ENCODE measurements around the gene PTPRM. TPM values are rescaled to one million over a fixed set of nuclear protein-coding genes. Genes with fewer than 3 reads are reported as not detected.

PTPRM gene
- total RNA-seq, 1 experiment from 2014 or later: 6.2 TPM

DNA sequence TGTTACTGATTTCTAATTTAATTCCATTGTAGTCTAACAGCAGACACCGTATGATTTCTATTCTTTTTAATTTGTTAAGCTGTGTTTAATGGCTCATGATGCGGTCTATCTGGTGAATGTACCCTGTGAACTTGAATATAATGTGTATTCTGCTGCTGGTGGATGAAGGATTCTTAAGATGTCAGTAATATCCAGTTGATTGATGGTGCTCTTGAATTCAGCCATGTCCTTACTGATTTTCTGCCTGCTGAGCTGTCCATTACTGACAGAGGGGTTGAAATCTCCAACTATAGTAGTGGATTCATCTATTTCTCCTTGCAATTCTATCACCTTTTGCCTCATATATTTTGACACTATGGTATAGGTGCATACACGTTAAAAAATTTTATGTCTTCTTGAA lies 668.8 kb downstream of the PTPRM start:
- H3K9ac ChIP-seq (ENCODE audit: extremely low read depth, insufficient read length, low read length): no peak overlapping the region
- no peak overlapping the region for H2BK20ac ChIP-seq (ENCODE audit: low read depth, low read length, poor library complexity, severe bottlenecking)
- Mint-ChIP-seq H3K27me3 (ENCODE audit: low read depth) (no peaks in the 10 kb centered on the region), H3K27ac (no peak overlapping the region), H3K4me1 (peaks cover 15 to 16% of the 10 kb centered on the region in 2 experiments), H3K4me3 (no peak overlapping the region), H3K36me3 (ENCODE audit: insufficient read depth in 1 of 3, low read depth in 3 of 3) (peaks cover 0 to 16% (median 6%) of the 10 kb centered on the region in 3 experiments; a peak in 3 of 7 replicates), H3K9me3 (peaks cover 8 to 14% of the 10 kb centered on the region in 2 experiments; a peak in 4 of 5 replicates)
- H3K9me3 ChIP-seq (ENCODE audit: control insufficient read depth, low read depth, low read length): no peaks in the 10 kb centered on the region
- H3K4me1 ChIP-seq (ENCODE audit: insufficient read depth, low read length): no peaks in the 10 kb centered on the region
- no peak overlapping the region for H3K4me2 ChIP-seq (ENCODE audit: insufficient read depth, insufficient read length, low read length)
- no peaks in the 10 kb centered on the region for H3K23me2 ChIP-seq (ENCODE audit: insufficient read length, low read depth, low read length, poor library complexity, severe bottlenecking)
- H2AK5ac ChIP-seq (ENCODE audit: insufficient read length, low read length): no peak overlapping the region
- no peak overlapping the region for H3K14ac ChIP-seq (ENCODE audit: insufficient read depth, low read length)
- H3K56ac ChIP-seq (ENCODE audit: insufficient read length, low read depth, low read length): no peak overlapping the region
- H2BK5ac ChIP-seq (ENCODE audit: insufficient read length, low read length): no peak overlapping the region
- no peaks in the 10 kb centered on the region for H3K27me3 ChIP-seq (ENCODE audit: insufficient read depth, low read length)
- H2BK15ac ChIP-seq (ENCODE audit: low read depth, low read length): no peak overlapping the region
- no peak overlapping the region for H4K91ac ChIP-seq (ENCODE audit: insufficient read length, low read depth, low read length)
- H2BK12ac ChIP-seq (ENCODE audit: insufficient read length, low read depth, low read length): no peak overlapping the region
- no peak overlapping the region for H3K23ac ChIP-seq (ENCODE audit: insufficient read length, low read depth, low read length)
- no peak for DNase-seq
- no CpG with 5 or more reads among the region's 3 CpGs for WGBS (ENCODE audit: extremely low coverage, insufficient read length, low lambda C conversion rate)
- H2BK120ac ChIP-seq (ENCODE audit: low read depth, low read length, poor library complexity, severe bottlenecking): no peak overlapping the region
- no peaks in the 10 kb centered on the region for H3K79me1 ChIP-seq (ENCODE audit: insufficient read depth, low read depth, low read length, poor library complexity, severe bottlenecking)
- TF ChIP-seq, protein P1, sequence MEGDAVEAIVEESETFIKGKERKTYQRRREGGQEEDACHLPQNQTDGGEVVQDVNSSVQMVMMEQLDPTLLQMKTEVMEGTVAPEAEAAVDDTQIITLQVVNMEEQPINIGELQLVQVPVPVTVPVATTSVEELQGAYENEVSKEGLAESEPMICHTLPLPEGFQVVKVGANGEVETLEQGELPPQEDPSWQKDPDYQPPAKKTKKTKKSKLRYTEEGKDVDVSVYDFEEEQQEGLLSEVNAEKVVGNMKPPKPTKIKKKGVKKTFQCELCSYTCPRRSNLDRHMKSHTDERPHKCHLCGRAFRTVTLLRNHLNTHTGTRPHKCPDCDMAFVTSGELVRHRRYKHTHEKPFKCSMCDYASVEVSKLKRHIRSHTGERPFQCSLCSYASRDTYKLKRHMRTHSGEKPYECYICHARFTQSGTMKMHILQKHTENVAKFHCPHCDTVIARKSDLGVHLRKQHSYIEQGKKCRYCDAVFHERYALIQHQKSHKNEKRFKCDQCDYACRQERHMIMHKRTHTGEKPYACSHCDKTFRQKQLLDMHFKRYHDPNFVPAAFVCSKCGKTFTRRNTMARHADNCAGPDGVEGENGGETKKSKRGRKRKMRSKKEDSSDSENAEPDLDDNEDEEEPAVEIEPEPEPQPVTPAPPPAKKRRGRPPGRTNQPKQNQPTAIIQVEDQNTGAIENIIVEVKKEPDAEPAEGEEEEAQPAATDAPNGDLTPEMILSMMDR (conservative IDR thresholded peaks at IDR 0.05): no peak
- H3K4ac ChIP-seq (ENCODE audit: low read depth, low read length): no peak overlapping the region
- no peak overlapping the region for H3T11ph ChIP-seq (ENCODE audit: low read length)
- no peak overlapping the region for H4K8ac ChIP-seq (replicated peaks; ENCODE audit: insufficient read length, low read depth, low read length)
- H3K79me2 ChIP-seq (ENCODE audit: insufficient read depth, low read length): no peaks in the 10 kb centered on the region
- H4K20me1 ChIP-seq (ENCODE audit: control insufficient read depth, insufficient read depth, insufficient read length): no peaks in the 10 kb centered on the region
- H2AFZ ChIP-seq (ENCODE audit: low read length): no peak overlapping the region
- H3K18ac ChIP-seq (ENCODE audit: insufficient read length, low read depth, low read length): no peak overlapping the region
- no peak overlapping the region for H4K5ac ChIP-seq (ENCODE audit: insufficient read length, low read depth, low read length)
- no peak overlapping the region for H3K27ac ChIP-seq (ENCODE audit: insufficient read length, low read depth, low read length)
